Suprapubic skin (tissue), 4 donors: Measurements from ENCODE around the gene ATPAF1. TPM values are rescaled to one million over a fixed set of nuclear protein-coding genes. Genes with fewer than 3 reads are reported as not detected.
A peak's percentile ranks its signal among the peaks of the same experiment; 100 is the strongest.

Source experiments
- DNase-seq, 2 donors: peaks; one replicate each; pipeline ENCODE4 v3.0.0-alpha.2; 2019; ENCODE audit warnings: low spot score in 2 of 2
- H3K27ac ChIP-seq: fragments of 200-600 bp; sonication (generic); one replicate; pipeline ENCODE4 v1.5.1; 2019
- H3K27me3 ChIP-seq: fragments of 200-600 bp; sonication (generic); one replicate; pipeline ENCODE4 v1.5.1; 2019
- H3K36me3 ChIP-seq: fragments of 200-600 bp; sonication (generic); one replicate; pipeline ENCODE4 v1.5.1; 2019
- H3K4me1 ChIP-seq: fragments of 200-600 bp; sonication (generic); one replicate; pipeline ENCODE4 v1.5.1; 2019
- H3K4me3 ChIP-seq: fragments of 200-600 bp; sonication (generic); one replicate; pipeline ENCODE4 v1.5.1; 2019; ENCODE audit warnings: mild to moderate bottlenecking
- H3K9me3 ChIP-seq: fragments of 200-600 bp; sonication (generic); one replicate; pipeline ENCODE4 v1.5.1; 2019
- EP300 ChIP-seq: sonication (generic); formaldehyde crosslinking; IDR thresholded peaks from one replicate; pipeline ENCODE4 v1.6.1; 2017; ENCODE audit warnings: antibody characterized with exemption
- POLR2A ChIP-seq, 2 donors: fragments of 450-650 bp; IDR thresholded peaks; one replicate each; pipeline ENCODE4 v1.6.1; 2017; ENCODE audit warnings: antibody characterized with exemption in 2 of 2, mild to moderate bottlenecking in 2 of 2, moderate library complexity in 2 of 2
- POLR2AphosphoS5 ChIP-seq, 3 donors: sonication (generic); formaldehyde crosslinking; IDR thresholded peaks; one replicate each; pipeline ENCODE4 v1.6.1; 2017; ENCODE audit warnings: antibody characterized with exemption in 3 of 3
- WGBS: methylation state at CpG from one replicate; pipeline ENCODE4 v1.1.5; 2018; 5-methylcytosine and 5-hydroxymethylcytosine counted together
- total RNA-seq, 4 donors: library from RNA; depleted of rRNA; stranded (reverse); fragments of >200 nt; gene quantifications; one replicate each; pipeline ENCODE4 v1.1.0, GENCODE V29; 2016
- TF ChIP-seq, protein P1 (sequence below), 2 donors: fragments of 200-600 bp in 1 of 2; fragments of 450-650 bp in 1 of 2; sonication (generic) in 1 of 2; IDR thresholded peaks; one replicate each; pipeline ENCODE4 v1.5.1; 2016 to 2019; ENCODE audit warnings: antibody characterized with exemption in 2 of 2, mild to moderate bottlenecking in 1 of 2, moderate library complexity in 1 of 2

Gene ATPAF1
- total RNA-seq, 4 donors from 2014 or later, result 29.0 to 43.6 (median 30.9) TPM

DNA sequence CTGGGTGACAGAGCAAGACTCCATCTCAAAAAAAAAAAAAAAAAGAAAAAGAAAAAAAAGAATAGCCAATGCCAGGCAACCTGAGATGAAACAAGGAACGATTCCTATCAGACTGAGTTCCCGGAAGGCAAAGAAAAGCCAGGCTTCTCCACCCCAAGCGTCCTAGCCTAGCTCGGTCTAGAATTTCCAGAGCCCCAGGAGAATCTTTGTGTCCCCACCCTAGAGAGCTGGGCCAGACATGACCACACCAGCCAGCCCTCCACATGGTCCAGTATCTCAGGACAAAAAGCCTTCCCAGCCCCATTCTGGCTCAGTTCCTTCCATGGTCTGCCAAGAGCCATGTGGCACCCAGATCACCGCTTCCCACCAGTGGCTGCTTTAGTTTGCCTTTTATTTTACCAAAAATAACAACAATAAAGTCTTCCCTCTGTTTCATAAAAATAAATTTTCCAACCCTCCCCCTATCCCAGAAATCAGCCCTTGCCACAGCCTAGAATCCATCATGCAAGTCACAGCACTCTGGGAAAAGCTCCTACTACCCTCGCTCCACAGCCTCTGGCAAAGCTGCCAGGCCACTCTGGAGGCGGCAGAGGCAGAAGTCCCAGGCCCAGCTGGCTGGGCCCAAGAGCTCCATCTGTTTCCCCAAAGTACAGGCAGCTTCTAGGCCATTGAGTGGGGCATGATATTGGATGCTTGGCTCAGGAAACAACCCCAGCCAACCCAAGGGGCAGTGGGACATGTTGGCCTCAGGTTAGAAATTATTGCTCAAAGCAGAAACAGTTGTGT lies 60.6 kb downstream of the ATPAF1 start:
- H3K36me3 ChIP-seq, result peaks cover 29% of the 10 kb centered on the region
- DNase-seq, result no peak
- TF ChIP-seq EP300 (no peak), POLR2A (IDR thresholded peaks at IDR 0.05) (no peak), POLR2AphosphoS5 (IDR thresholded peaks at IDR 0.05) (no peak)
- TF ChIP-seq, protein P1, sequence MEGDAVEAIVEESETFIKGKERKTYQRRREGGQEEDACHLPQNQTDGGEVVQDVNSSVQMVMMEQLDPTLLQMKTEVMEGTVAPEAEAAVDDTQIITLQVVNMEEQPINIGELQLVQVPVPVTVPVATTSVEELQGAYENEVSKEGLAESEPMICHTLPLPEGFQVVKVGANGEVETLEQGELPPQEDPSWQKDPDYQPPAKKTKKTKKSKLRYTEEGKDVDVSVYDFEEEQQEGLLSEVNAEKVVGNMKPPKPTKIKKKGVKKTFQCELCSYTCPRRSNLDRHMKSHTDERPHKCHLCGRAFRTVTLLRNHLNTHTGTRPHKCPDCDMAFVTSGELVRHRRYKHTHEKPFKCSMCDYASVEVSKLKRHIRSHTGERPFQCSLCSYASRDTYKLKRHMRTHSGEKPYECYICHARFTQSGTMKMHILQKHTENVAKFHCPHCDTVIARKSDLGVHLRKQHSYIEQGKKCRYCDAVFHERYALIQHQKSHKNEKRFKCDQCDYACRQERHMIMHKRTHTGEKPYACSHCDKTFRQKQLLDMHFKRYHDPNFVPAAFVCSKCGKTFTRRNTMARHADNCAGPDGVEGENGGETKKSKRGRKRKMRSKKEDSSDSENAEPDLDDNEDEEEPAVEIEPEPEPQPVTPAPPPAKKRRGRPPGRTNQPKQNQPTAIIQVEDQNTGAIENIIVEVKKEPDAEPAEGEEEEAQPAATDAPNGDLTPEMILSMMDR (IDR thresholded peaks at IDR 0.05), result no peak
- 58% methylated on average over 7 of the region's 7 CpGs for WGBS
- H3K27ac ChIP-seq, result peak overlapping the region; percentile 10
- H3K27me3 ChIP-seq, result no peaks in the 10 kb centered on the region
- H3K9me3 ChIP-seq, result no peaks in the 10 kb centered on the region
- H3K4me3 ChIP-seq, result no peak overlapping the region
- H3K4me1 ChIP-seq, result peaks cover 61% of the 10 kb centered on the region

DNA sequence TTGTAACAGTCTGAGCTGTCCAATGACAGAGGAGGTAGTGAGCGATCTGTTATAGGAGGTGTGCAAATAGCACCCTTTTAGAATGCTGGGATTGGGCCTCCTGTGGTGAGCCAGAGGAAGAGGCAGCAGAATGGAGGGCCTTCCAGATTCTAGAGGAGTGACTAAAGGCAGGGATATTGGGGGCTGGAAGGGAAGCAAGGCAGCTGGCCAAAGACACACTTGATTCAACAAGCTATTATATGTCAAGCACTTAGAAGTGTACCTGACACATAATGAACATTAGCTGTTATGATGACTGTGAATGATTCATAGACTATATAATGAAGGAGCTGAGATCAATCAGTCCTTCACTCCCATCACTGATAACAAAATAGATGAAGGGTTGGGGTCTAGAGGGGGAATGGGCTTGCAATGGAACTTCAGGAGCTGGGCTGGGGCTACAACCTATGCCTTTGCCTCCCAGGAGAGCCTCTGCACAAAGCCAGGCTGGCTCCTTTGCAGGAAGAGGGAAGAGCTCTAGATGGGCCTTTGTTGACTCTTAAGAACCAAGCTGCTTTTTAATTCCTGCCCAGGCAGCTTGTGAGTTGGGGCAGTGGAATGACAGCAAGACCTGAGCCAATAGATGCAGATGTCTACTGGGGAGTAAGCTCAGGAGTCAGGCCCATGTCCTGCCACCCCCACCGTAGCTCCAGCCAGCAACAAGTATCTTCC lies 61.8 kb downstream of the ATPAF1 start:
- no peaks in the 10 kb centered on the region for H3K9me3 ChIP-seq
- 91% methylated on average over 2 of the region's 2 CpGs for WGBS
- peaks cover 26% of the 10 kb centered on the region for H3K36me3 ChIP-seq
- no peak for DNase-seq
- no peak overlapping the region for H3K27ac ChIP-seq
- no peak for TF ChIP-seq EP300
- H3K4me1 ChIP-seq, result peaks cover 56% of the 10 kb centered on the region
- no peaks in the 10 kb centered on the region for H3K27me3 ChIP-seq
- H3K4me3 ChIP-seq, result no peak overlapping the region

DNA sequence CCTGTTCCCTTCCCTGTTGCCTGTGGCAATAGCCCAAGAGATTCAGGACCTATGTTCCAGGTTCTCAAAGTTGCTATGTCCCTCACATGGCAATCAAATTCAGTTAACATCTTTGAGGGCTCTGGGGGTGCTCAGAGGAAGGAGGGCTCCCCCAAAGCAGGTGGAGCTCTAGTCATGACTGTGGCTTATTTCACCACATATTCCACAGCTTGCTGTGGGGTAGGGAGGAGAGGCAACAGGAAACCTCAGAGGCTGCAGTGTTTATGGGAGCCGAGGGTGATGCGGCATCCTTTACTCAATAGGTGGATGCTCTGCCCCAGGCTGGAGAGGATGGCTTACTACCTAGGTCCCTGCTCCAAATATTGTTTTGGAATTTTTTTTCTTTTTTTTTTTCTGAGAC lies 62.9 kb downstream of the ATPAF1 start:
- TF ChIP-seq EP300, result no peak
- TF ChIP-seq POLR2AphosphoS5 (IDR thresholded peaks at IDR 0.05), result no peak
- TF ChIP-seq POLR2A (IDR thresholded peaks at IDR 0.05), result no peak
- TF ChIP-seq, protein P1 (IDR thresholded peaks at IDR 0.05), result no peak
- Histone ChIP-seq H3K9me3 (no peaks in the 10 kb centered on the region), H3K27ac (no peak overlapping the region), H3K27me3 (no peaks in the 10 kb centered on the region), H3K4me3 (no peak overlapping the region), H3K4me1 (peaks cover 49% of the 10 kb centered on the region), H3K36me3 (peaks cover 23% of the 10 kb centered on the region)
- no peak for DNase-seq
- WGBS, result 75% methylated on average over 2 of the region's 2 CpGs

DNA sequence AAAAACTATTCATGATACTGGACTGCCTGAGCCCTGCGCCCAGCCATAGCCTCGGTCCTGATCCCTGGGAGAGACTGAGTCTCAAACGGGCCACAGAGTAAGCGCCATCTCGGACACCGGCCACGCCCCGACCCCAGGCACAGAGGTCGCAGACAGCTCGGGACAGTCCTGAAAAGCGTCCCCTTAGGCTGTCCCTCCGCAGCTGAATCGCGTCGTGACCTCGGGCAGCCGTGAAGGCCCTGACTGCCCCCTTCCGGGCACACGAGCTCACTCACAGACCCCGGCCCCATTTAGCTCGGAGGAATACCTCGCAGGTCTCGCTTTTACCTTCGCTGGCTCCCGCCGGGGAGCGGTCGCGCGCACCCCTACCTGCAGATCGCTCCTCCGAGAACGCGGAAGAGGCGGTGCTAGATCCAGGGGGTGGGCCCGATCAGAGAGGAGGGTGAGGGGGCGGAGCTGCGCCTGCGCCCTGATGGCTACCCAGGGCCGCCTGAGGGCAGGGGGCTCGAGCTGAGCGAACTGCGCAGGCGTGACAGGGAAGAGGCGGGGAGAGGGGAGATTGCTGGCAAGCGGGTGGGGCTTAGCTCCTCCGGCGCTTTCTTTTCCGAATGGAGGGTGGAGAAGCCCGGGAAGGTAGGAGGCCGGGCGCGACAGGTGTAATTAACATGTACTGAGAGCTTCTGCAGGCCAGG lies 64.2 kb downstream of the ATPAF1 start, which contains the start of gene MKNK1:
Gene MKNK1, minus strand, starts transcription at position 411 of the 692 bp plus-strand sequence. CDS start 20,941 bp downstream, outside the sequence.
- Histone ChIP-seq H3K4me3 (peak within 1 kb of the TSS; percentile 62), H3K27ac (peak within 1 kb of the TSS; percentile 56), H3K27me3 (no peaks in the 10 kb centered on the region), H3K4me1 (peaks cover 55% of the 10 kb centered on the region), H3K36me3 (peaks cover 14% of the 10 kb centered on the region), H3K9me3 (no peaks in the 10 kb centered on the region)
- WGBS, result 0% methylated on average over 26 of the region's 53 CpGs
- TF ChIP-seq, protein P1 (IDR thresholded peaks at IDR 0.05), result no peak
- TF ChIP-seq POLR2AphosphoS5 (IDR thresholded peaks at IDR 0.05), result peak in 1 of 3 donors; percentile 67
- TF ChIP-seq EP300, result no peak
- TF ChIP-seq POLR2A (IDR thresholded peaks at IDR 0.05), result peak; percentile 67 to 75
- DNase-seq, result peak; percentile 97 to 98

DNA sequence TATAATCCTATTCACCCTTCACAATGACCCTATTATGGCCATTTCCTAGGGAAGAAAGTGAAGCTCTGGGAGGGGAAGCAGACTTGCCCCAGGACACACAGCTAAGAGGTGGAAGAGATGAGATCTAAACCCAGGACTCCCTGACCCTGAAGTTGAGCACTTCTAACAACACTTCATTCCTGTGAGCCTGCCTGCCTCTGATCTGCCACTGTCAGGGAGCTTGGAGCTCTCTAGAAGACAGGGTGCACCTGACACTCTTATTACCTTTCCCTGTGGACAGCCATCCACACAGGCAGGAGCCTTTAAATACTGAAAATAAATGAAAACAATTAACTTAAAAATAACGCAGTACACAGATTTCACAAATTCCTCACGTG lies 64.7 kb downstream of the ATPAF1 start:
- peaks cover 8% of the 10 kb centered on the region for H3K36me3 ChIP-seq
- peak overlapping the region; percentile 56 for H3K27ac ChIP-seq
- 0% methylated on average over 2 of the region's 2 CpGs for WGBS
- TF ChIP-seq POLR2AphosphoS5 (IDR thresholded peaks at IDR 0.05) (no peak), EP300 (no peak), POLR2A (IDR thresholded peaks at IDR 0.05) (no peak)
- TF ChIP-seq, protein P1 (IDR thresholded peaks at IDR 0.05), result no peak
- H3K4me1 ChIP-seq, result peaks cover 55% of the 10 kb centered on the region
- H3K27me3 ChIP-seq, result no peaks in the 10 kb centered on the region
- DNase-seq, result no peak
- H3K9me3 ChIP-seq, result no peaks in the 10 kb centered on the region
- H3K4me3 ChIP-seq, result peak overlapping the region; percentile 62
